ENCODE measurements around the gene BBOX1.

- no peak for TF ChIP-seq EP300 (IDR thresholded peaks at IDR 0.05)
- TF ChIP-seq, protein P1, sequence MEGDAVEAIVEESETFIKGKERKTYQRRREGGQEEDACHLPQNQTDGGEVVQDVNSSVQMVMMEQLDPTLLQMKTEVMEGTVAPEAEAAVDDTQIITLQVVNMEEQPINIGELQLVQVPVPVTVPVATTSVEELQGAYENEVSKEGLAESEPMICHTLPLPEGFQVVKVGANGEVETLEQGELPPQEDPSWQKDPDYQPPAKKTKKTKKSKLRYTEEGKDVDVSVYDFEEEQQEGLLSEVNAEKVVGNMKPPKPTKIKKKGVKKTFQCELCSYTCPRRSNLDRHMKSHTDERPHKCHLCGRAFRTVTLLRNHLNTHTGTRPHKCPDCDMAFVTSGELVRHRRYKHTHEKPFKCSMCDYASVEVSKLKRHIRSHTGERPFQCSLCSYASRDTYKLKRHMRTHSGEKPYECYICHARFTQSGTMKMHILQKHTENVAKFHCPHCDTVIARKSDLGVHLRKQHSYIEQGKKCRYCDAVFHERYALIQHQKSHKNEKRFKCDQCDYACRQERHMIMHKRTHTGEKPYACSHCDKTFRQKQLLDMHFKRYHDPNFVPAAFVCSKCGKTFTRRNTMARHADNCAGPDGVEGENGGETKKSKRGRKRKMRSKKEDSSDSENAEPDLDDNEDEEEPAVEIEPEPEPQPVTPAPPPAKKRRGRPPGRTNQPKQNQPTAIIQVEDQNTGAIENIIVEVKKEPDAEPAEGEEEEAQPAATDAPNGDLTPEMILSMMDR (IDR thresholded peaks at IDR 0.05): no peak
These were observed 53.5 kb downstream of the BBOX1 start for GRCh38 chr11:27094120-27094519.

Data from suprapubic skin (tissue), 3 donors.